ENCODE data around the gene VCY1B.
"Not testable (repeated sequence)": the region's sequence is repeated elsewhere in the genome, so short reads cannot be mapped to it uniquely, and the experiment has no call there.

Gene VCY1B

DNA sequence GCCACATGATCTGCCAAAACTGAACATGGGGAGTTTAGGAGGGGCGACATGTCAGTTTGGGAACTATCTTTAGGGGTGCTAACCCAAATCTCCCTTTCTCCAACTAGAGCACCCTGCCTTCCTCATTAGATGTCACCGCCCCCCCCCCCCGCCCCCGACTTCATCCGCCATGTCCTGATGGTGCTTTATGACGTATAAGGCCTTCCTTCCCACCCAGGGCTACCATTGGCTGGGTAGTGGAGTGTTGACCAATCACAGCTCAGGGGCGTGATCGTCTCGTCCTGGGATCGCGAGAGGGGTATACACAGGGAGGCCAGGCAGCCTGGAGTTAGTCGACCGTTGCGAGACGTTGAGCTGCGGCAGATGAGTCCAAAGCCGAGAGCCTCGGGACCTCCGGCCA lies at the start of gene VCY1B:
VCY1B (plus strand) TSS at position 301 of the 400 bp plus-strand sequence; CDS start at position 364, 63 bp downstream.
- DNase-seq = not testable (repeated sequence)

DNA sequence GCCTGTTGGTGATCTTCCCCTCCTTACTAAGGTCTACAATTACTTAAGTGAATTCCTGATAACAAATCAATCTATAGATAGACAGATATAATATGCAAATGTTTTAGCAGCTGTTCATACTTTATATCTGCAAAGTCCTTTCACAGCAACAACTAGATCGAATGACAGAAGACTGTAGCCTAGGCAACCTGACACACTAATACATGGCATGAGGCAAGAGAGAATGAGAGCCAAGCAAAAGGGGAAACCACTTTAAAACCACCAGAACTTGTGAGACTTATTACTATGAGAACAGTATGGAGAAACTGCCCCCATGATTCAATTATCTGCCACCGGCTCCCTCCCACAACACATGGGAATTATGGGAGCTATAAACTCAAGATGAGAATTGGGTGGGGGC lies 44.1 kb upstream of the VCY1B start:
- not testable (repeated sequence) for DNase-seq

DNA sequence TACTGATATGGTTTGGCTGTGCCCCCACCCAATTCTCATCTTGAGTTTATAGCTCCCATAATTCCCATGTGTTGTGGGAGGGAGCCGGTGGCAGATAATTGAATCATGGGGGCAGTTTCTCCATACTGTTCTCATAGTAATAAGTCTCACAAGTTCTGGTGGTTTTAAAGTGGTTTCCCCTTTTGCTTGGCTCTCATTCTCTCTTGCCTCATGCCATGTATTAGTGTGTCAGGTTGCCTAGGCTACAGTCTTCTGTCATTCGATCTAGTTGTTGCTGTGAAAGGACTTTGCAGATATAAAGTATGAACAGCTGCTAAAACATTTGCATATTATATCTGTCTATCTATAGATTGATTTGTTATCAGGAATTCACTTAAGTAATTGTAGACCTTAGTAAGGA lies 25.6 kb upstream of the VCY1B start:
- DNase-seq = not testable (repeated sequence)

DNA sequence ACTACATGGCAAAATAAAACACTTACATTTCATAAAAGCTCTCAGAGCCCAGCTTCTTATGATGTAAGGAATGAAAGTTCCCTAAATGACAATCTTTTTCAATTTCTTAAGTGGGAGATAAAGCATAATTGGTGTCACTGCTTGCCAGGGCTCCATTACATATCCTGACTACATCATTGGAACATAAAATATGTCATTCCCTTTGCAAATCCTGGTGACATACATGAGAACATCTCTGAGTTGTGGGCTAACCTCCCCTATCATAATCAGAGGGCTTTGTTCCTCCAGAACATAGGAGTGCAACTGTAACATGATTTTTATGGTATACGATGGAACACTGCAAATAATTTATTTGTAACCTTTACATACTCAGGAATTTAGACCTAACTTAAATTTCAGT lies 29.9 kb downstream of the VCY1B start:
- no peak for DNase-seq

Measured in stimulated activated CD4-positive, alpha-beta T cell treated with anti-CD3 and anti-CD28 coated beads, Interleukin-4, amount 100 ng/mL, for 24 hours (primary cell).